ENCODE results near the gene CACHD1.

The CACHD1 gene

DNA sequence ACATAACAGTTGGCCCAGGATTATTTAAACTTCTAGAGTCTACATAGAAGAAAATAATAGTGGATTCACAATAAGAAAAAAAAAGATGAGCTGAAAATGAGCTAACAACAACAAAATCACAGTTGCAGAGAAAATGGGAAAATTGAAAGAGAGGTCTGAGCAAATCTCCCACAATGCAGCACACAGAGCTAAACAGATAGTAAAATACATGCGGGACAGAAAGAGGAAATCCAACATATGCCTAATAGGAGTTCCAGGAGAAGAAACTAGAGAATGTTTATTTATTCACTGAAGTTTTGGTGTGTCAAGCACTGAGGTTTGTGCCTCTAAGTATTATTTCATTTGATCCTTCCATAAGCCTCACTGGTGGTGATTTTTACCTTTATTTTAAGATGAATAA, 45.5 kb upstream of the CACHD1 start:
- H2AFZ ChIP-seq (ENCODE audit: low read depth, low read length, severe bottlenecking), result no peak overlapping the region
- no peak overlapping the region for H3K4me2 ChIP-seq (ENCODE audit: low read depth, low read length, poor library complexity, severe bottlenecking)
- H4K20me1 ChIP-seq (ENCODE audit: low read depth, low read length), result no peaks in the 10 kb centered on the region
- H3F3A ChIP-seq (ENCODE audit: insufficient read depth), result no peaks in the 10 kb centered on the region
- TF ChIP-seq, protein P1, sequence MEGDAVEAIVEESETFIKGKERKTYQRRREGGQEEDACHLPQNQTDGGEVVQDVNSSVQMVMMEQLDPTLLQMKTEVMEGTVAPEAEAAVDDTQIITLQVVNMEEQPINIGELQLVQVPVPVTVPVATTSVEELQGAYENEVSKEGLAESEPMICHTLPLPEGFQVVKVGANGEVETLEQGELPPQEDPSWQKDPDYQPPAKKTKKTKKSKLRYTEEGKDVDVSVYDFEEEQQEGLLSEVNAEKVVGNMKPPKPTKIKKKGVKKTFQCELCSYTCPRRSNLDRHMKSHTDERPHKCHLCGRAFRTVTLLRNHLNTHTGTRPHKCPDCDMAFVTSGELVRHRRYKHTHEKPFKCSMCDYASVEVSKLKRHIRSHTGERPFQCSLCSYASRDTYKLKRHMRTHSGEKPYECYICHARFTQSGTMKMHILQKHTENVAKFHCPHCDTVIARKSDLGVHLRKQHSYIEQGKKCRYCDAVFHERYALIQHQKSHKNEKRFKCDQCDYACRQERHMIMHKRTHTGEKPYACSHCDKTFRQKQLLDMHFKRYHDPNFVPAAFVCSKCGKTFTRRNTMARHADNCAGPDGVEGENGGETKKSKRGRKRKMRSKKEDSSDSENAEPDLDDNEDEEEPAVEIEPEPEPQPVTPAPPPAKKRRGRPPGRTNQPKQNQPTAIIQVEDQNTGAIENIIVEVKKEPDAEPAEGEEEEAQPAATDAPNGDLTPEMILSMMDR (IDR thresholded peaks at IDR 0.05; ENCODE audit: insufficient read depth, low read length, poor library complexity, severe bottlenecking), result no peak
- TF ChIP-seq EZH2phosphoT487 (conservative IDR thresholded peaks at IDR 0.05; ENCODE audit: low read length), result no peak
- no peak overlapping the region for H3K4me3 ChIP-seq (ENCODE audit: insufficient read depth, low read length, poor library complexity, severe bottlenecking)
- no peak overlapping the region for H3K27ac ChIP-seq (ENCODE audit: low read depth, low read length)
- no peaks in the 10 kb centered on the region for H3K9me3 ChIP-seq (ENCODE audit: insufficient read depth, low read length)
- H3K36me3 ChIP-seq (ENCODE audit: low read length), result no peaks in the 10 kb centered on the region
- H3K79me2 ChIP-seq (ENCODE audit: insufficient read depth, low read length), result no peaks in the 10 kb centered on the region
- no peaks in the 10 kb centered on the region for H3K27me3 ChIP-seq (ENCODE audit: low read length)
- H3K9me2 ChIP-seq (replicated peaks; ENCODE audit: insufficient read depth, low read length), result no peaks in the 10 kb centered on the region
- no peak overlapping the region for H3K9ac ChIP-seq (ENCODE audit: low read length)

DNA sequence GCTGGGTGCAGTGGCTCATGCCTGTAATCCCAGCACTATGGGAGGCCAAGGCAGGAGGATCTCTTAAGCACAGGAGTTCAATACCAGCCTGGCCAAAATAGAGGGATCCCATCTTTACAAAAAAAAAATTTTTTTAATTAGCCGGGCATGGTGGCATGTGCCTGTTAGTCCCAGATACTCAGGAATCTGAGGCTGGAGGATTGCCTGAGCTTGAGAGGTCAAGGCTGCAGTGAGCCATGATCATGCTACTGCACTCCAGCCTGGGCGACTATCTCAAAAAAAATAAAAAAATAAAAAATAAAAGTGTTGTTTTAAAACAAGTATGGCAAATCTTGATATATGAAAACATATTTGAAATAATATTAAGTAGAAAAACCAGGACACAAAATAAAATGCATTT, 44.4 kb upstream of the CACHD1 start:
- no peak overlapping the region for H3K4me3 ChIP-seq (ENCODE audit: insufficient read depth, low read length, poor library complexity, severe bottlenecking)
- H3K9me2 ChIP-seq (replicated peaks; ENCODE audit: insufficient read depth, low read length), result no peaks in the 10 kb centered on the region
- H3F3A ChIP-seq (ENCODE audit: insufficient read depth), result no peaks in the 10 kb centered on the region
- no peak overlapping the region for H3K4me2 ChIP-seq (ENCODE audit: low read depth, low read length, poor library complexity, severe bottlenecking)
- no peaks in the 10 kb centered on the region for H3K79me2 ChIP-seq (ENCODE audit: insufficient read depth, low read length)
- TF ChIP-seq, protein P1 (IDR thresholded peaks at IDR 0.05; ENCODE audit: insufficient read depth, low read length, poor library complexity, severe bottlenecking), result no peak
- TF ChIP-seq EZH2phosphoT487 (conservative IDR thresholded peaks at IDR 0.05; ENCODE audit: low read length), result no peak
- no peaks in the 10 kb centered on the region for H3K27me3 ChIP-seq (ENCODE audit: low read length)
- no peak overlapping the region for H3K9ac ChIP-seq (ENCODE audit: low read length)
- H4K20me1 ChIP-seq (ENCODE audit: low read depth, low read length), result no peaks in the 10 kb centered on the region
- H3K36me3 ChIP-seq (ENCODE audit: low read length), result no peaks in the 10 kb centered on the region
- H3K27ac ChIP-seq (ENCODE audit: low read depth, low read length), result no peak overlapping the region
- no peak overlapping the region for H2AFZ ChIP-seq (ENCODE audit: low read depth, low read length, severe bottlenecking)
- no peaks in the 10 kb centered on the region for H3K9me3 ChIP-seq (ENCODE audit: insufficient read depth, low read length)

DNA sequence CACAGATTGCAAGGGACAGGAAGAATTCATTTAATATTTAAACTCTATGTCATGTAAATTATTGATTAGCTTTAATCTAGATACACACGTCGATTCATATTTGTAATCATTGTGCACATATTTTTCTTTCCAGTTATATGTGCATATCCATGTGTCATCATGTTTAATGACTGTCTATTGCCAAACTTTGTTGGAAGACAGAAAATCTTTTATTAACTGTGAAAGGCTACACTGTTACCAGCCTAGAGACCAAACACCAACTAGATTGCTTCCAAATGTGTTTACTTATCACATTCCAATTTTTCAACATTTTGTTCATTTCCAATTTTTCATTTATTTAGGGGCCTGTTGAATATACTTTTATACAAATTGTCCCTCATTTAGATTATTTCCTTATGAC, 43.2 kb upstream of the CACHD1 start:
- H3K9me2 ChIP-seq (replicated peaks; ENCODE audit: insufficient read depth, low read length), result no peaks in the 10 kb centered on the region
- H3K79me2 ChIP-seq (ENCODE audit: insufficient read depth, low read length), result no peaks in the 10 kb centered on the region
- no peak overlapping the region for H3K27ac ChIP-seq (ENCODE audit: low read depth, low read length)
- H3K27me3 ChIP-seq (ENCODE audit: low read length), result no peaks in the 10 kb centered on the region
- H3K9me3 ChIP-seq (ENCODE audit: insufficient read depth, low read length), result no peaks in the 10 kb centered on the region
- no peak overlapping the region for H3K9ac ChIP-seq (ENCODE audit: low read length)
- H4K20me1 ChIP-seq (ENCODE audit: low read depth, low read length), result no peaks in the 10 kb centered on the region
- H3K36me3 ChIP-seq (ENCODE audit: low read length), result no peaks in the 10 kb centered on the region
- no peaks in the 10 kb centered on the region for H3F3A ChIP-seq (ENCODE audit: insufficient read depth)
- no peak overlapping the region for H3K4me3 ChIP-seq (ENCODE audit: insufficient read depth, low read length, poor library complexity, severe bottlenecking)
- no peak overlapping the region for H3K4me2 ChIP-seq (ENCODE audit: low read depth, low read length, poor library complexity, severe bottlenecking)
- no peak overlapping the region for H2AFZ ChIP-seq (ENCODE audit: low read depth, low read length, severe bottlenecking)
- TF ChIP-seq EZH2phosphoT487 (conservative IDR thresholded peaks at IDR 0.05; ENCODE audit: low read length), result no peak
- TF ChIP-seq, protein P1 (IDR thresholded peaks at IDR 0.05; ENCODE audit: insufficient read depth, low read length, poor library complexity, severe bottlenecking), result no peak

Data from SU-DHL-6 (cell line).